HG03025 (cell line): Measurements from ENCODE around the gene SPTY2D1.

Experiments used
- ATAC-seq: cut with Tn5 transposase; IDR thresholded peaks from one replicate; pipeline ENCODE4 v1.9.1; 2021; ENCODE audit warnings: mild to moderate bottlenecking, moderate library complexity; ENCODE audit not compliant: unreplicated experiment, low FRiP score

Gene SPTY2D1

GRCh38 chr11:18566406-18566805, 67.7 kb downstream of the SPTY2D1 start:
- no peak for ATAC-seq

- ATAC-seq = no peak
Measured at GRCh38 chr11:18564149-18564548, 70.0 kb downstream of the SPTY2D1 start.

- no peak for ATAC-seq
Measured at GRCh38 chr11:18563090-18563730, 70.9 kb downstream of the SPTY2D1 start.
